22Rv1 (cell line): ENCODE measurements around the gene CDH12.

Experiments
- ZFX ChIP-seq: fragments of 450-650 bp; IDR thresholded peaks from 2 replicates; pipeline ENCODE4 v1.6.1; 2017; ENCODE audit warnings: antibody characterized with exemption, borderline replicate concordance
- TF ChIP-seq, protein P1 (sequence below): fragments of 450-650 bp; IDR thresholded peaks from 2 replicates; pipeline ENCODE4 v1.5.1; 2017; ENCODE audit warnings: mild to moderate bottlenecking

- TF ChIP-seq, protein P1, sequence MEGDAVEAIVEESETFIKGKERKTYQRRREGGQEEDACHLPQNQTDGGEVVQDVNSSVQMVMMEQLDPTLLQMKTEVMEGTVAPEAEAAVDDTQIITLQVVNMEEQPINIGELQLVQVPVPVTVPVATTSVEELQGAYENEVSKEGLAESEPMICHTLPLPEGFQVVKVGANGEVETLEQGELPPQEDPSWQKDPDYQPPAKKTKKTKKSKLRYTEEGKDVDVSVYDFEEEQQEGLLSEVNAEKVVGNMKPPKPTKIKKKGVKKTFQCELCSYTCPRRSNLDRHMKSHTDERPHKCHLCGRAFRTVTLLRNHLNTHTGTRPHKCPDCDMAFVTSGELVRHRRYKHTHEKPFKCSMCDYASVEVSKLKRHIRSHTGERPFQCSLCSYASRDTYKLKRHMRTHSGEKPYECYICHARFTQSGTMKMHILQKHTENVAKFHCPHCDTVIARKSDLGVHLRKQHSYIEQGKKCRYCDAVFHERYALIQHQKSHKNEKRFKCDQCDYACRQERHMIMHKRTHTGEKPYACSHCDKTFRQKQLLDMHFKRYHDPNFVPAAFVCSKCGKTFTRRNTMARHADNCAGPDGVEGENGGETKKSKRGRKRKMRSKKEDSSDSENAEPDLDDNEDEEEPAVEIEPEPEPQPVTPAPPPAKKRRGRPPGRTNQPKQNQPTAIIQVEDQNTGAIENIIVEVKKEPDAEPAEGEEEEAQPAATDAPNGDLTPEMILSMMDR, result no peak
- no peak for TF ChIP-seq ZFX
Measured at GRCh38 chr5:22787398-22787797, 65.7 kb downstream of the CDH12 start.
